BLaER1 (cell line): ENCODE data around the gene IL17C.
A peak's percentile ranks its signal among the peaks of the same experiment; 100 is the strongest.
"Not testable (repeated sequence)": the region's sequence is repeated elsewhere in the genome, so short reads cannot be mapped to it uniquely, and the experiment has no call there.

ENCODE experiments used
- H3K27ac ChIP-seq: shearing (Covaris generic); formaldehyde crosslinking; 2 replicates; pipeline ENCODE4 v1.8.1; 2022
- H3K27me3 ChIP-seq: shearing (Covaris generic); formaldehyde crosslinking; 2 replicates; pipeline ENCODE4 v1.8.1; 2022
- H3K36me3 ChIP-seq: shearing (Covaris generic); formaldehyde crosslinking; 2 replicates; pipeline ENCODE4 v1.8.1; 2022
- H3K4me1 ChIP-seq: shearing (Covaris generic); formaldehyde crosslinking; 2 replicates; pipeline ENCODE4 v1.8.1; 2022
- H3K4me2 ChIP-seq: shearing (Covaris generic); formaldehyde crosslinking; 2 replicates; pipeline ENCODE4 v1.8.1; 2022
- H3K4me3 ChIP-seq: shearing (Covaris generic); formaldehyde crosslinking; 2 replicates; pipeline ENCODE4 v1.8.1; 2022
- H3K9ac ChIP-seq: shearing (Covaris generic); formaldehyde crosslinking; 2 replicates; pipeline ENCODE4 v1.8.1; 2022
- H3K9me3 ChIP-seq: shearing (Covaris generic); formaldehyde crosslinking; 2 replicates; pipeline ENCODE4 v1.8.1; 2022
- H4K20me1 ChIP-seq: shearing (Covaris generic); formaldehyde crosslinking; 2 replicates; pipeline ENCODE4 v1.8.1; 2022
- Cebpa-rat ChIP-seq: shearing (Covaris generic); IDR thresholded peaks from 2 replicates; pipeline ENCODE4 v1.8.1; 2022

Gene IL17C

DNA sequence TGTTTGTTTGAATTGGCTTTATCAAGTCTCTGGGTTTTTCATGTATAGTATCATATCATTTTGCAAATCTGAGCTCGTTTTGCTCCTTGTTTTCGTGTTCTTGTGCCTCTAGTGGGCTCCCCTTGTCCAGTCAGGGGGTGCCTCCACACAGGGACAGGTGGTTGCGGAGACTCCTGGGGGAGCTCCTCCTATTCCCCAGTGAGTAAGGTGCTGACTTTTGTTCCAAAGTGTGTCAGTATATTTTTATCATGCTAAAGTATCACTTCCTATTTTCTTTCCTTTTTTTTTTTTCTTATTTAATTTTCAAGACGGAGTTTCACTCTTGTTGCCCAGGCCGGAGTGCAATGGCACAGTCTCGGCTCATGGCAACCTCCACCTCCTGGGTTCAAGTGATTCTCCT lies 30.3 kb upstream of the IL17C start:
- Histone ChIP-seq H3K9ac (peak overlapping the region; percentile 41; the same call in 1 of the 2 replicates), H4K20me1 (peaks cover 62% of the 10 kb centered on the region), H3K36me3 (peaks cover 93% of the 10 kb centered on the region), H3K4me1 (peaks cover 44% of the 10 kb centered on the region), H3K9me3 (no peaks in the 10 kb centered on the region), H3K4me2 (peak overlapping the region; percentile 84), H3K27ac (peak overlapping the region; percentile 53; the same call in 1 of the 2 replicates), H3K27me3 (no peaks in the 10 kb centered on the region), H3K4me3 (no peak overlapping the region)
- TF ChIP-seq Cebpa-rat: no peak

DNA sequence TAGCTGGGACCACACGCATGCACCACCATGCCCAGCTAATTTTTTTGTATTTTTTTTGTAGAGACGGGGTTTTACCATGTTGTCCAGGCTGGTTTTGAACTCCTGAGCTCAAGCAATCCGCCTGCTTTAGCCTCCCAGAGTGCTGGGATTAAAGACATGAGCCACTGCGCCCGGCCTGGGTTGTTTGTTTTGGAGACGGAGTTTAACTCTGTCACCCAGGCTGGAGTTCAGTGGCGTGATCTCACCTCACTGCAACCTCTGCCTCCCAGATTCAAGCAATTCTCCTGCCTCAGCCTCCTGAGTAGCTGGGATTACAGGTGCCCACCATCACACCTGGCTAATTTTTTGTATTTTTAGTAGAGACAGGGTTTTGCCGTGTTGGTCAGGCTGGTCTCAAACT lies 28.9 kb upstream of the IL17C start:
- H3K4me3 ChIP-seq, H3K9ac ChIP-seq, H3K27ac ChIP-seq, H3K27me3 ChIP-seq, H3K9me3 ChIP-seq, H3K4me2 ChIP-seq: not testable (repeated sequence)
- peaks cover 76% of the 10 kb centered on the region for H4K20me1 ChIP-seq
- peaks cover 58% of the 10 kb centered on the region for H3K4me1 ChIP-seq
- peaks cover 94% of the 10 kb centered on the region for H3K36me3 ChIP-seq

DNA sequence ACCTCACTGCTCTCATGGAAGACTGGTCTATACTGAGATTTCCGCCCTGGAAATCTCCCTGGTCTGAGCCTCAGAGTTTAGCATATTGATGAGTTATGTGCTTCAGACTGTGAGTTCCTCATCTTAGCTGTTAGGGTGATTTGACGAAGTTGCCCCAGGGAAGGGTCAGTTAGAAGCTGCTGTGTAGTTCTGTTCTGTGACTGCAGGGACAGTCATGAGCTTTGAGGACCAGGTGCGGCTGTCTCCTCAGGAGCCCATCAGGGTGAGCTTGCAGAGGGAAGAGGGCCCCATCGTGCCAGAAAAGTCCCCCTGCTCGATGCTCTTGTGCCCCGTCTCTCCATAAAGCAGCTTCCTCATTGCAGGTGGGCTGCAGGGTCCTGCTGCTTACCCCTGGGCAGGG lies 28.3 kb upstream of the IL17C start:
- H4K20me1 ChIP-seq: peaks cover 82% of the 10 kb centered on the region
- H3K9ac ChIP-seq: no peak overlapping the region
- peaks cover 64% of the 10 kb centered on the region for H3K4me1 ChIP-seq
- H3K9me3 ChIP-seq: no peaks in the 10 kb centered on the region
- no peak for TF ChIP-seq Cebpa-rat
- no peak overlapping the region for H3K4me3 ChIP-seq
- H3K27me3 ChIP-seq: no peaks in the 10 kb centered on the region
- no peak overlapping the region for H3K27ac ChIP-seq
- peaks cover 87% of the 10 kb centered on the region for H3K36me3 ChIP-seq
- H3K4me2 ChIP-seq: no peak overlapping the region

DNA sequence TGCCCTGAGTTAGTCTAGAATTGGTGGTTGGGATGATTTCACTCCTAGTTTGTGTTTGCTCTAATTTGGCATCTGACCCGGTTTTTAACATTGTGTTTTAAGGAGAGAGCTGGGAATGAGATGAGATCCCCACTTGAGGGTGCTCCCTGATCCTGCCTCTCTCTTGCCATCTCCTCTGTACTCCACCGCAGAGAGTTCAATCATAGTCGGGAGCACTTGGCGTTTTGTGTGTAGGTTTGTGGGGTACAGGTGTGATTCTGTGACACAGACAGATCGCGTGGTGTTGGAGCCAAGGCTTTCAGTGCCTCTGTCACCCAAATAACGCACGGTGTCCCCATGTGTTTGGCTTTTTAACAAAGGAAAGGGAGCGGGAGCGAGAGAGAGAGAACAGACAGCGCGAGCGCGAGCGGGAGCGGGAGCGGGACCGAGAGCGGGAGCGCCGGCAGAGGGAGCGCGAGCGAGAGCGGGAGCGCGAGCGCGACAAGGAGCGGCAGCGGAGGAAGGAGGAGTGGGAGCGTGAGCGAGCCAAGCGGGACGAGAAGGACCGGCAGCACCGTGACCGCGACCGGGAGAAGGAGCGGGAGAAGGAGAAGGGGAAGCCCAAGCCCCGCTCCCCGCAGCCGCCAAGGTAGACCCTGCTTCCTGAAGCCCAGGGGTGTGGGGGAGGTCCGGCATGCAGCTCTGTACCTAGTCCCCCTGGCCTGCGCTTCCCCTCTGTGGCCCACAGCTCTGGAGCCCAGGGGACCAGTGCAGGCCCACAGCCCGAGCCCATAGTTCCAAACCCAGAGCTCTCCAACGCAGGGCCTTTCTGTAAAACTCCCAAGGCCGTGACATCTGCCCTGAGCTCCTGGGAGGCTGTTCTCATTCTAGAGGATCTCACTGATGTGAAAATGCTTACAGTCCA lies 27.2 kb upstream of the IL17C start:
- Histone ChIP-seq H3K36me3 (peaks cover 80% of the 10 kb centered on the region), H4K20me1 (peaks cover 82% of the 10 kb centered on the region), H3K27me3 (no peaks in the 10 kb centered on the region), H3K27ac (no peak overlapping the region), H3K4me2 (no peak overlapping the region), H3K4me1 (peaks cover 64% of the 10 kb centered on the region), H3K9me3 (no peaks in the 10 kb centered on the region), H3K4me3 (no peak overlapping the region), H3K9ac (no peak overlapping the region)
- TF ChIP-seq Cebpa-rat: no peak

DNA sequence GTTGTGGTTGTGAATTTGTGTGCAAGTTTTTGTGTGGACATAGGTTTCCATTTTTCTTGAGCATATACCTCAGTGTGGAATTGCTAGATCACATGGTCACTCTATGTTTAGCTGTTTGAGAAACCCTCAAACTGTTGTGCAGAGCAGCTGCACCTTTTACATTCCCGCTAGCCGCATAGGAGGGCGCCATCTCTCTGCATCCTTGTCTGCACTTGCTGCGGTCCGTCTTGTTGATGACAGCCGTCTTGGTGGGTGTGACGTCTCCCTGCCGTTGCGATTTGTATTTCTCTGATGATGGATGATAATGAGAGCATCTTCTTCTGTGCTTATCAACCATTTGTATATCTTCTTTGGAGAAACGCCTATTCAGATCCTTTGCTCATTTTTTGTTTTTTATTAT lies 25.1 kb upstream of the IL17C start:
- H3K4me3 ChIP-seq: no peak overlapping the region
- no peaks in the 10 kb centered on the region for H3K27me3 ChIP-seq
- H3K4me1 ChIP-seq: peaks cover 55% of the 10 kb centered on the region
- no peaks in the 10 kb centered on the region for H3K9me3 ChIP-seq
- peaks cover 83% of the 10 kb centered on the region for H4K20me1 ChIP-seq
- no peak for TF ChIP-seq Cebpa-rat
- peak overlapping the region; percentile 86; the same call in 1 of the 2 replicates for H3K4me2 ChIP-seq
- H3K27ac ChIP-seq: no peak overlapping the region
- peaks cover 86% of the 10 kb centered on the region for H3K36me3 ChIP-seq
- no peak overlapping the region for H3K9ac ChIP-seq

DNA sequence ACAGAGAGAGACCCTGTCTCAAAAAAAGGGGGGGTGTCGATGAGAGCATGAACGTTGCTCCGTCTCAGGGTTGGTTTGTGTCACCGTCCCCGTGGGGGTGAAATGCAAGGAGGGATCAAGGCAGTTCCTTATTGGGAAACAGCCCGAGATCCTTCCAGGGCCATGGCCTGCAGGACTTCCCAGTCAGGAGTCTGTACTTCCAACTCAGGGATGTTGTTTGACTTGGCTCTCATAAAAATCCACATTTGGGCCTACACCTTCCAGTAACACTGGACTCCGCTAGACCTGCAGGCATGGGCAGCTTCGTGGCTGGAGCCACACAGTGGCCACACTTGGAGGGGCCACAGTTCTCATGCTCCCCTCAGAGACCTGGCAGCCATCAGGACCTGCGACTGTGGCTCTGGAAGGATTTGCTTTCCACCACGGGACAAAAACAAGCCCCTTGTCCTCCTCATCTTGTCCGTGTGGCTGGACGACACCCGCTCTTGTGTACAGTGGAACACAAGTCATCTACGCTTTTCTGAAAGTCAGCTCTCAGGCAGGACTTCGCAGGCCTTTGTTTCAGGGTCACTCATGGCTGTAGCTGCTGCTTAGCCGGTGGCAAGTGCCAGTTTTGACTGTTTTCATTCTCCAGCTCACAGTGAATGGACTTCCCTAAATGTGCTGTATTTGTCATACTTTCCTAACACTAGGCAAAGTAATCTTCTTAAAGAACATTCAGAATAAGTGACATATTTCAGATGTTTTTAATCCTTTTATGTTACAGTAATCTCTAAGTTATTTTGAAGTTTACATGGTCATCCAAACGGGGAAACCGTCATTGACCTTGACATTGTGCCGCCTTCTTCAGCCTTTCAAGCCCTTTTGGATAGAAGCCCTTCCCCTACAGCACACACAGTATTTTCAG lies 24.2 kb upstream of the IL17C start:
- H3K9me3 ChIP-seq: no peaks in the 10 kb centered on the region
- H3K36me3 ChIP-seq: peaks cover 86% of the 10 kb centered on the region
- H3K27me3 ChIP-seq: no peaks in the 10 kb centered on the region
- H3K27ac ChIP-seq: peak overlapping the region; percentile 67
- H3K4me3 ChIP-seq: peak overlapping the region; percentile 11; the same call in 1 of the 2 replicates
- H3K9ac ChIP-seq: peak overlapping the region; percentile 67
- no peak for TF ChIP-seq Cebpa-rat
- H3K4me1 ChIP-seq: peaks cover 53% of the 10 kb centered on the region
- peaks cover 86% of the 10 kb centered on the region for H4K20me1 ChIP-seq
- H3K4me2 ChIP-seq: peak overlapping the region; percentile 86

DNA sequence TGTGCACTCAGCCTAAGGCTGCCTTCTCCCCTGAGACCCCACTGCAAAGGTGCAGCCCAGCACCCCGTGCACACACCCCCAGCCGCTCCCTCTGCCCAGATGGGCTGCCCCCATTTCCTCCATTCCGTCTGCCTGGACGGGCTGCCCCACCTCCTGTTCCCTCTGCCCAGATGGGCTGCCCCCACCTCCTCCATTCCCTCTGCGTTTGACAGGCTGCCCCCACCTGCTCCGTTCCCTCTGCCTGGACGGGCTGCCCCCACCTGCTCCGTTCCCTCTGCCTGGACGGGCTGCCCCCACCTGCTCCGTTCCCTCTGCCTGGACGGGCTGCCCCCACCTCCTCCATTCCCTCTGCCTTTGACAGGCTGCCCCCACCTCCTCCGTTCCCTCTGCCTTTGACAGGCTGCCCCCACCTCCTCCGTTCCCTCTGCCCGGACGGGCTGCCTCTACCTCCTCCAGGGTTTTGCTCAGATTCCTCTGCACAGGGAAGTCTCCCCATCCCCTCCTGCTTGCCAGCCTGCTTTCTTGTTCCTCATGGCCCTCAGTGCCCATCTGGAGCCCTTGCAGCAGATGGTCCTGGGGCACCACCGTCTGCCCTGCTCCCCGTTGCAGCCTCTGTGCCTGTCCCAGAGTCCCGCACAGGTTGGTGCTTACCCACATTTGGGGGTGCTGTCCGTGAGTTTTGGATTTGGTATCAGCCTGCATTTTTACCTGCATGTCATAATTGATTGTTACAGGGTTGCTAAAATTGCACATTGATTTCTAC lies 23.4 kb upstream of the IL17C start:
- Histone ChIP-seq H3K27ac (peak overlapping the region; percentile 67), H3K4me2 (peak overlapping the region; percentile 86), H3K4me3 (peak overlapping the region; percentile 11; the same call in 1 of the 2 replicates), H3K9me3 (no peaks in the 10 kb centered on the region), H3K27me3 (no peaks in the 10 kb centered on the region), H3K4me1 (peaks cover 62% of the 10 kb centered on the region), H4K20me1 (peaks cover 93% of the 10 kb centered on the region), H3K36me3 (peaks cover 86% of the 10 kb centered on the region), H3K9ac (peak overlapping the region; percentile 67)
- no peak for TF ChIP-seq Cebpa-rat

DNA sequence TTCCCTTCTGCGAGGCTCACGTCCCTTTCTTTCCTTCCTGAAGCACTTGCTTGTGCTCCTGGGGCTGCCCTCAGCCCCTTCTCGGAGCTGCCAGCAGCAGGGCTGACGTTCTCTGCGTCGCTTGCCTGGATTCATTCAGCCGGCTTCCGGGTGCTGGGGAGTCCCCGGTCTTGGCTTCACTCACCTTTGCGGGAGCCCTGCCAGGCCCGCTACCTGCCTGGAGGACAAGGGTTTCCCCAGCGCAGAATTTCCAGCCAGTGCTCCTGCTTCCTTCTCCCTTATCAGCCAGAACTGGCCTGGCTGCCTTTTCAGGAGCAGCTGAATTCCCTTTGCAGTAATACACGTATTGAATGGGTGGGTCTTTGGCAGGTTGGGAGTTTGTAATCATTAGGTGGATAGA lies 22.1 kb upstream of the IL17C start:
- Histone ChIP-seq H3K4me2 (peak overlapping the region; percentile 86), H3K27me3 (no peaks in the 10 kb centered on the region), H3K36me3 (peaks cover 86% of the 10 kb centered on the region), H3K4me3 (no peak overlapping the region), H3K27ac (peak overlapping the region; percentile 67), H3K9me3 (no peaks in the 10 kb centered on the region), H3K4me1 (peaks cover 67% of the 10 kb centered on the region), H4K20me1 (peaks cover 96% of the 10 kb centered on the region), H3K9ac (peak overlapping the region; percentile 53)
- no peak for TF ChIP-seq Cebpa-rat

DNA sequence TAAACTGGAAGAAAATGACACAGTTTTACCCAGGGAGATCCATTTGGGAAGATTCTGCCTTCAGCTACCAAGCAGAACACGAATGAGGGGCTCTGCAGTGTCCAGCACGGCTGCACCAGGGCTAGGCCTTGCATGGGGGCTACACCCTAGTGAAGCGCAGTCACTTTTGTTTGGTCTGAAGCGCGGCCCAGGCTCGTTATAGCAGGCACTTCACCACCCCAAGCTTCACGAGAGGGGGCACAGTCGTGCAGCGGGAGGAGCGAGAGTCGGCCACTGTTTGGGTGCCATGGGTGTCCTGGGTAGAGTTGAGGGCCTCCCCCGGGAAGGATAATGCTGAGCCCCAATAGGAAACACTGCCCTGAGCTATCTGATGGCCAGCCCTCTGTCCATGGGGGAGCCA lies 21.6 kb upstream of the IL17C start:
- peaks cover 92% of the 10 kb centered on the region for H4K20me1 ChIP-seq

More for the DNA sequence above, 21.6 kb upstream of the IL17C start:
- no peak for TF ChIP-seq Cebpa-rat
- Histone ChIP-seq H3K4me3 (no peak overlapping the region), H3K9me3 (no peaks in the 10 kb centered on the region), H3K27ac (no peak overlapping the region), H3K4me1 (peaks cover 67% of the 10 kb centered on the region), H3K4me2 (peak overlapping the region; percentile 86; the same call in 1 of the 2 replicates), H3K9ac (no peak overlapping the region), H3K27me3 (no peaks in the 10 kb centered on the region), H3K36me3 (peaks cover 86% of the 10 kb centered on the region)
